Psoas muscle (tissue), 8 donors: Measurements from ENCODE around the gene HIGD2A. TPM values are rescaled to one million over a fixed set of nuclear protein-coding genes. Genes with fewer than 3 reads are reported as not detected.
A peak's percentile ranks its signal among the peaks of the same experiment; 100 is the strongest.

Experiments
- ATAC-seq, 4 donors: fragments of 200-7000 bp; cut with Tn5 transposase; one replicate each; pipeline ENCODE4 v1.9.1; 2020; ENCODE audit warnings: moderate library complexity in 3 of 4, mild to moderate bottlenecking in 2 of 4
- DNase-seq, 2 donors: peaks; one replicate each; pipeline ENCODE4 v3.0.0-alpha.2; 2020
- H3K27ac ChIP-seq: fragments of 200-600 bp; one replicate; pipeline ENCODE4 v1.8.0; 2022
- H3K27me3 ChIP-seq, 3 donors: fragments of 200-600 bp in 1 of 3; one replicate each; pipeline versions ENCODE4 v1.6.1 to v1.8.0; 2013 to 2022; ENCODE audit warnings: low read length in 2 of 3, mild to moderate bottlenecking in 2 of 3, moderate library complexity in 1 of 3; ENCODE audit not compliant: insufficient read depth in 3 of 3
- H3K36me3 ChIP-seq, 2 donors: fragments of 200-600 bp in 1 of 2; one replicate each; pipeline versions ENCODE4 v1.6.1 to v1.8.0; 2013 to 2022; ENCODE audit warnings: low read depth in 1 of 2, mild to moderate bottlenecking in 1 of 2, moderate library complexity in 1 of 2; ENCODE audit not compliant: insufficient read depth in 1 of 2
- H3K4me1 ChIP-seq: fragments of 200-600 bp; one replicate; pipeline ENCODE4 v1.8.0; 2022
- H3K4me3 ChIP-seq: fragments of 200-600 bp; one replicate; pipeline ENCODE4 v1.8.0; 2022; ENCODE audit warnings: mild to moderate bottlenecking
- H3K9me3 ChIP-seq: fragments of 200-600 bp; one replicate; pipeline ENCODE4 v1.8.0; 2022
- WGBS, 3 donors: extraction: QIAGEN DNeasy Blood & Tissue Kit; methylation state at CpG; one replicate each; pipeline versions ENCODE4 v1.1.6 to v1.1.7; 2013; 5-methylcytosine and 5-hydroxymethylcytosine counted together
- intact Hi-C, 2 donors: fragments of 100-400 bp; cut with DNase I; formaldehyde crosslinking; loops; one replicate each; pipeline versions ENCODE4 v1.11.0 to v1.14.2; 2022
- polyA plus RNA-seq, 3 donors: library from polyadenylated mRNA; stranded (reverse); fragments of 200-250 nt; gene quantifications; one replicate each; pipeline ENCODE4 v1.2.3, GENCODE V29; 2013
- total RNA-seq, 4 donors: library from RNA; stranded (reverse); fragmentation: NEBNext Ultra II Directional in 2 of 4; extraction: Animal tissue kit (Norgen Biotek cat#: 25700) in 2 of 4; gene quantifications; one replicate each; pipeline versions ENCODE4 v1.2.1 to v1.2.4, GENCODE V29; 2021 to 2023
- TF ChIP-seq, protein P1 (sequence below): fragments of 200-600 bp; IDR thresholded peaks from one replicate; pipeline ENCODE4 v1.8.0; 2022; ENCODE audit warnings: antibody characterized with exemption
- donor health status: healthy with polysubstance abuse.
- donor health status: DM: no; HTN: no; CAD: no; lungs with moderate emphysema.
- donor health status: Bipolar disorder and iron deficiency.
- donor health status: healthy.
- donor health status: DM: yes; HTN: yes; CAD: no.
- donor health status: DM: no; HTN: no; CAD: no.
- donor health status: DM: no; HTN: no; CAD: no.
- donor health status: DM: yes; HTN: yes; CAD: no.

Gene HIGD2A
- total and polyA plus RNA-seq, 7 donors, result 181 to 429 (median 215) TPM

DNA sequence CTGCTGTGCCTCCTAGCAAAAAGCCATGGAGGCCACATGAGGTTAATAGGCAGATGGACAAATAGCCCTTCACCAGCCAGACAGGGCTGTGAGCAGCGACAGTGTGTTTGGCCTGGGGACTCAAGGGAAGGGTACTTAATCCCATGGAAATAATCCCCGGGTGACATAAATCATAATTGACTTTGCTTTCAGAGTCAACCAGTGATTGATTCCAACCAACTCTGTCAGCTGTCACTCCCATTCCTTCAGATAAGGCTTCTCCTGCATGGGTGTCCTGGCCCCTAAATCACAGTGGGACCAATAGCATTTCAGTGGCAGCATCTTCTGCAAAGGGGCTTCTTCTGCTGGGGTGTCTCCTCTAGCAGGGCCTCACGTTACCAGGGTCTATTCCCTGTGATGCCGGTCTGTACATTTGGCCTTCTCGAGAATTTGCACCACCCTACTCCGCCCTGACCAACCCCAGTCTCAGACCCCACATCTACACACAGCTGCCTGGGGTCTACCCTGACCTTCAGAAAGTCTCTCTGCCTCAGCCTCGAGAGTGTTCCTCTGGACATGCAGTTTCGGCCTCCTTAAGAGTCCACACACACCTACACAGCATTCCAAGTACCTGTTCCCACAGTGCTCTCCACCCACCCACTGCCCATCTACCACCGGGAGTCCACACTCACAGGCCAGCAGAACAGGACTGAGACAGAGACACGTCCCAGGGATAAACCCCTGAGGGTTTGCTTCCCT is 24.1 kb downstream of the HIGD2A start:
- no peak for DNase-seq
- intact Hi-C loops, result loop anchor here in 1 of 2 donors (10.0 kb wide), 1 partner anchor 132 kb away; the partner anchor contains the start of gene CDHR2
- 52 to 60% (median 56%) methylated on average over 10 of the region's 10 CpGs for WGBS, 3 donors

DNA sequence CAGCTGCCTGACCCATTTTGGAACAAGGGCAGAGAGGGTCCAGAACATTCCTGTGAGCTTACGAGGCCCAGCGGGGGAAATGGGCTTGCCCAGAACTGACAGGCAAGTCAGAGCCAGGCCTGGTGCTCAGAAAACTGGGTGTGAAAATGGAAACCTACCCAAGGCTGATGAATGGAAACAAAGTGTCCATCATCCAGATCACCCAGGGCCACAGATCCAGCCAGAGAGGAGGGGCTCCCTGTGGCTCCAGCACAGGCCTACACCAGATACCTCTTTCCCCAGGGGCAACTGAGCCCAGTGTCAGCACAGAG is 24.7 kb downstream of the HIGD2A start:
- Histone ChIP-seq H3K4me1 (peaks cover 47% of the 10 kb centered on the region), H3K27ac (peak overlapping the region; percentile 100), H3K27me3 (no peaks in the 10 kb centered on the region), H3K9me3 (no peaks in the 10 kb centered on the region), H3K4me3 (peak overlapping the region; percentile 96), H3K36me3 (peaks cover 0 to 34% of the 10 kb centered on the region in 2 donors)
- DNase-seq (peak; percentile 59 to 76), ATAC-seq (peak in 3 of 4 donors; percentile 25 to 59 (median 56))
- 15 to 24% (median 23%) methylated on average over 2 of the region's 2 CpGs for WGBS, 3 donors
- intact Hi-C loops, result loop anchor here in 1 of 2 donors (10.0 kb wide), 1 partner anchor 132 kb away; the partner anchor contains the start of gene CDHR2
- TF ChIP-seq, protein P1, sequence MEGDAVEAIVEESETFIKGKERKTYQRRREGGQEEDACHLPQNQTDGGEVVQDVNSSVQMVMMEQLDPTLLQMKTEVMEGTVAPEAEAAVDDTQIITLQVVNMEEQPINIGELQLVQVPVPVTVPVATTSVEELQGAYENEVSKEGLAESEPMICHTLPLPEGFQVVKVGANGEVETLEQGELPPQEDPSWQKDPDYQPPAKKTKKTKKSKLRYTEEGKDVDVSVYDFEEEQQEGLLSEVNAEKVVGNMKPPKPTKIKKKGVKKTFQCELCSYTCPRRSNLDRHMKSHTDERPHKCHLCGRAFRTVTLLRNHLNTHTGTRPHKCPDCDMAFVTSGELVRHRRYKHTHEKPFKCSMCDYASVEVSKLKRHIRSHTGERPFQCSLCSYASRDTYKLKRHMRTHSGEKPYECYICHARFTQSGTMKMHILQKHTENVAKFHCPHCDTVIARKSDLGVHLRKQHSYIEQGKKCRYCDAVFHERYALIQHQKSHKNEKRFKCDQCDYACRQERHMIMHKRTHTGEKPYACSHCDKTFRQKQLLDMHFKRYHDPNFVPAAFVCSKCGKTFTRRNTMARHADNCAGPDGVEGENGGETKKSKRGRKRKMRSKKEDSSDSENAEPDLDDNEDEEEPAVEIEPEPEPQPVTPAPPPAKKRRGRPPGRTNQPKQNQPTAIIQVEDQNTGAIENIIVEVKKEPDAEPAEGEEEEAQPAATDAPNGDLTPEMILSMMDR, result no peak

More for the DNA sequence above, 24.1 kb downstream of the HIGD2A start:
- TF ChIP-seq, protein P1, result no peak
- H3K36me3 ChIP-seq, result peaks cover 0 to 40% of the 10 kb centered on the region in 2 donors
- H3K27ac ChIP-seq, result peak overlapping the region; percentile 100
- no peaks in the 10 kb centered on the region for H3K9me3 ChIP-seq
- no peak for ATAC-seq
- peaks cover 47% of the 10 kb centered on the region for H3K4me1 ChIP-seq
- H3K4me3 ChIP-seq, result peak overlapping the region; percentile 96
- H3K27me3 ChIP-seq, result no peaks in the 10 kb centered on the region

DNA sequence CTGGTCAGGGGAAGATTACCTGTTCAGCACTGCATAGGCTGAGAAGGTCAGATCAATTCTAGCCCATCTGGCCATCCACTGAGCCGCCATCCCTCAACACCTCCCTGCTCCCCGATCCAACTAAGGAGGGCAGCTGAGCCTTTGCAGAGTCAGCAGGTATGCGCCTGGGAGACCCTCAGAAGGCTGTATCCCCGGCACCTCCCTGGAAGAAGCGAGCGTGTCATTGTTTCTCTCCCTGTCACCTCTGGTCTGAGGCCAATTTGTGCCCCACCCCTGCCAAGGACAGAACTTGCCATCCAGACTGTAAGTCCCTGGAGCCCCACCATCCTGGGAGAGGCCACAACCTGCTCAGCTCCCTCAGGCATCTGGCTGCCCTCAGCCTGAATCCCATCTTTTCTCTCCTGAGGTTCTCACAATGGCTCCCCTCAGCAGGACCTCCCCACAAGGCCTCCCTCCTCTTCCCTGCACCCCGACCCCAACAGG is 25.2 kb downstream of the HIGD2A start:
- WGBS, 3 donors, result 69 to 75% (median 70%) methylated on average over 7 of the region's 7 CpGs
- no peaks in the 10 kb centered on the region for H3K9me3 ChIP-seq
- H3K27me3 ChIP-seq, result no peaks in the 10 kb centered on the region
- DNase-seq, result no peak
- intact Hi-C loops, result loop anchor here in 1 of 2 donors (10.0 kb wide), 1 partner anchor 131 kb away; the partner anchor contains the start of gene CDHR2
- no peak for ATAC-seq
- peak overlapping the region; percentile 100 for H3K27ac ChIP-seq
- H3K4me1 ChIP-seq, result peaks cover 47% of the 10 kb centered on the region
- H3K4me3 ChIP-seq, result peak overlapping the region; percentile 96
- H3K36me3 ChIP-seq, result peaks cover 0 to 29% of the 10 kb centered on the region in 2 donors
- TF ChIP-seq, protein P1, result no peak

DNA sequence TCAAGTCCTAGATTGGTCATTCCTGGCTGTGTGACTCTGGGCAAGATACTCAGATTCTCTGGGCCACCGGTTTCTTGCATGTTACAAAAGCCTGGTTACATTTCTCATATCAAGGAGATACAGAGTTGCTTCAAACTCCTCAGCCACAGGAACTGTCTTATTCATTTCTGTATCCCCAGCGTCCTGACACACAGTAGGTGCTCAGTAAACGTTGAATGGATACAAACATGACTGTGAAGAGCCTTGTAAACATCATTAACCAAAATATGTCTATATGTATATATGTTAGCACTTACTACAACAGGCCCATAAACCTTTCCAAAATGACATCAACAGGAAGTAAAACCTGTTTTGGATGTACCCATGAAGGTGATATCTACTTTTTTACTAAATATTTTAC is 26.2 kb downstream of the HIGD2A start:
- H3K27ac ChIP-seq, result peak overlapping the region; percentile 100

More for the DNA sequence above, 26.2 kb downstream of the HIGD2A start:
- Histone ChIP-seq H3K27me3 (no peaks in the 10 kb centered on the region), H3K9me3 (no peaks in the 10 kb centered on the region), H3K4me1 (peaks cover 47% of the 10 kb centered on the region), H3K4me3 (peak overlapping the region; percentile 96), H3K36me3 (peaks cover 0 to 19% of the 10 kb centered on the region in 2 donors)
- DNase-seq (no peak), ATAC-seq (no peak)
- TF ChIP-seq, protein P1, result no peak
- intact Hi-C loops, result loop anchor here in 1 of 2 donors (10.0 kb wide), 1 partner anchor 130 kb away; the partner anchor contains the start of gene CDHR2
- 69 to 74% (median 73%) methylated on average over 3 of the region's 3 CpGs for WGBS, 3 donors
